ENCODE data around the gene C19orf25.

Gene C19orf25

DNA sequence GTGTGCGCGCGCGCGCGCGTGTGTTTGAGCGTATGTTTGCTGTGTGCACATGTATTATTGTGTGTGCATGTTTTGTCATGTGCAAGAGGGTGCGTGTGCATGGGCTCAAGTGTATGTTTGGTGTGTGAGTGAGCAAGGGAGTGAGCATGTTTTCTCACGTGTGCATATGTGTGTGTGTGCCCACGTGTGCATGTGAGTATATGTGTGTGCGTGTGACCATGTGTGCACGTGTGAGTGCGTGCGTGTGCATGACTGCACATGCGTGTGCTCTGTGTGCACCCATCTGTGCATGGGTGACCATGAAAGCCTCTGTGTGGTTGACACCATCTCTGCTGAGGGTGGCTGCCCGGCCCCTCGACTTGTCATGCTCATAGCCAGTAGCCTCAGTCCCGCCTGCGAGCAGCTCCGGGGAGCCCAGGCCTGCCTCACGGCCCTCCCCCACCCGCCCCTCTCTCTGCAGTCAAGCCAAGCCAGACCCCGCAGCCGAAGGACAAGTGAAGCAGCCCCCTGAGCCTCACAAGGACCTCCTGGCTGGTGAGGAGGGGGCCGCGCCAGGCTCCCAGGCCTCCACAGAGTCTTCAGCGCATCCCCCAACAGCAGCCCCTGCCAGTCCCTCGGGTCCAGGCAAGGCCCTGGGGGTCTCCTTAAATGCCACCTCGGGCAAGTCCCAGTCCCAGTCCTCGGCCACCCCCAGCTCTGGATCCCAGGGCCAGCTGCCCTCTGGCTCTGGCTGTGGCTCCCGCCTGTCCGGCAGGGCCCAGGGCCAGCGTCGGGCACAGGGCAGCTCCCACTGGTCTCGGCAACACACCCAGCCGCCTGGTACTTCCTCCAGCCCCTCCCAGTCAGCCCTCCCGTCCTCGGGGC lies 17.9 kb upstream of the C19orf25 start:
- no peak for DNase-seq (ENCODE audit: low read depth)

DNA sequence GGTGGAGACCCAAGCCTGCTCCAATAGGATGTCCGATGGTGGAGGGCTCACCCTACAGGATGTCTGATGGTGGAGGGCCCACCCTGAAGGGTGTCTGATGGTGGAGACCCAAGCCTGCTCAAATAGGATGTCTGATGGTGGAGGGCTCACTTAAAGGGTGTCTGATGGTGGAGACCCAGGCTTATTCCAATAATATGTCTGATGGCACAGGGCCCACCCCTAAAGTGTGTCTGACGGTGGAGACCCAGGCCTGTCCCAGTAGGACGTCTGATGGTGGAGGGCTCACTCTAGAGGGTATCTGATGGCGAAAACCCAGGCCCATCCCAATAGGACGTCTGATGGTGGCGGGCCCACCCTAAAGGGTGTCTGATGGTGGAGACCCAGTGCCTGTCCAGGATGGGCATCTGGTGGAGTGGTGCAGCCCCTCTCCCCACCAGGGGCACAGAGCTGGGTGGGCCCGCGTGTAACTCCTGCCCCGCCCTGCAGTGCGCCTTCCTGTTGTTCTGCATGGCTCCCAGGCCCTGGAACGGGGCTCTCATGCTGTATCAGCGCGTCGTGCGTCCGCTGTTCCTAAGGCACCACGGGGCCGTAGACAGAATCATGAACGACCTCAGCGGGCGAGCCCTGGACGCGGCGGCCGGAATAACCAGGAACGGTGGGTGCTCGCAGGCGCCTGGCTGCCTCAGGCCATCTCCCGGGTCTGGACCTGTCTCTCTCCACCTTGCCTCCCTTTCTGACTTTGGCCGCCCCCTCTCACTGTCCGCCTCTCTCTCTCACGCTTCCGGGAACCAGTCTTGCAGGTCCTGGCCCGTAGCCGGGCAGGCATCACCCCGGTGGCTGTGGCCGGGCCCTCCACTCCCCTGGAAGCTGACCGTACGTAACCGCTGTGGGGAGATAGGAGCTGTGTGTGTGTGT lies 17.0 kb upstream of the C19orf25 start:
- no peak for DNase-seq (ENCODE audit: low read depth)

DNA sequence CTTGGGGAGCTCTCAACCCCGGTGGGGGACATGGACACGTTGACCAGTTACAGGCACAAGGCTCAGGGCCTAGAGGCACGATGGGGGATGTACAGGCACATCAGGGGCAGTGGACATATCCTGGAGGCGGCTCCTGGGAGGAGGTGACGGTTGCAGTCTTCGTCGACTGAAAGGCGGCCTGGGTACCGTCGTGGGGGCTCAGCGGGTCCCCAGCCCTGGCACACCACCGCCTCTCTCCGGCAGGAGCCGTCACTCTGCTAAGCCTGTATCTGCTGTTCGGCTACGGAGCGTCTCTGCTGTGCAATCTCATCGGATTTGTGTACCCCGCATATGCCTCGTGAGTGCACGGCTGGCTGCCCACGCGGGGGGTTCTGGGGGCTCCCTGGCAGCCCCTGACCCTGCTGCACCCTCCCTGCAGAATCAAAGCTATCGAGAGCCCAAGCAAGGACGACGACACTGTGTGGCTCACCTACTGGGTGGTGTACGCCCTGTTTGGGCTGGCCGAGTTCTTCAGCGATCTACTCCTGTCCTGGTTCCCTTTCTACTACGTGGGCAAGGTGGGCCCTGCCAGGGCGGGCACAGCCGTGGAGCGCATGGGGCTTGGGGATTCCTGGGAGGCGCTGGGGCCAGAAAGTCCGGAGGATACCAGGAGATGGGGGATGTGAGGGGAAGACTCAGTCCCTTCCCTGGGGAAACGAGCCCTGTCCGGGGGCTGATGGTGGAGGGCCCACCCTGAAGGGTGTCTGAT lies 16.2 kb upstream of the C19orf25 start:
- no peak for DNase-seq (ENCODE audit: low read depth)

DNA sequence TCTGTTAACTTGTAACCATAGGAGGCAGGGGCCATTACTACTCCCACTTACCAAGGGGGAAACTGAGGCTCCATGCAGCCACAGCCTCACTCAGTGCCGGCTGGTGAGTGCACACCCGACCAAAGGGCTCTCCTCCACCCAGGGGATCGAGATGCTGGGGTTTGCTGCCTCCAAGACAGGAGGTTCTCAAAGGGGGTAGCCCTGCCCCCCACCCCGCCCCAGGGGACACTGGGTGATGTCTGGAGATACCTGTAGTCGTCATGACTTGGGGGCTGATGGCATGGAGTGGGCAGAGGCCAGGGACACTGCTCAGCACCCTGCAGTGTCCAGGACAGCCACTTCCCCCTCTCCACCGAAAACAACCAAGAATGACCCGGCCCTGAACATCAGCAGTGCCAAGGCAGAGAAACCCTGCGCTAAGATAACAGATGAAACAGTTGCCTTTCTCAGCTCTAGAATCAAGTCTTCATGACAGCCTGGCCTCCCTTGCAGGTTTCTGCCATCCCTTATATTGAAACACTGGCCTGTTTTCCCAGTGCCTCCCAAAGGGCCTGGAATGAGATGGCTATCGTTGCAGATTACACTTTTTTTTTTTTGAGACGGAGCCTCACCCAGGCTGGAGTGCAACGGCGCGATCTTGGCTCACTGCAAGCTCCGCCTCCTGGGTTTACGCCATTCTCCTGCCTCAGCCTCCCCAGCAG lies 15.2 kb upstream of the C19orf25 start:
- no peak for DNase-seq (ENCODE audit: low read depth)

DNA sequence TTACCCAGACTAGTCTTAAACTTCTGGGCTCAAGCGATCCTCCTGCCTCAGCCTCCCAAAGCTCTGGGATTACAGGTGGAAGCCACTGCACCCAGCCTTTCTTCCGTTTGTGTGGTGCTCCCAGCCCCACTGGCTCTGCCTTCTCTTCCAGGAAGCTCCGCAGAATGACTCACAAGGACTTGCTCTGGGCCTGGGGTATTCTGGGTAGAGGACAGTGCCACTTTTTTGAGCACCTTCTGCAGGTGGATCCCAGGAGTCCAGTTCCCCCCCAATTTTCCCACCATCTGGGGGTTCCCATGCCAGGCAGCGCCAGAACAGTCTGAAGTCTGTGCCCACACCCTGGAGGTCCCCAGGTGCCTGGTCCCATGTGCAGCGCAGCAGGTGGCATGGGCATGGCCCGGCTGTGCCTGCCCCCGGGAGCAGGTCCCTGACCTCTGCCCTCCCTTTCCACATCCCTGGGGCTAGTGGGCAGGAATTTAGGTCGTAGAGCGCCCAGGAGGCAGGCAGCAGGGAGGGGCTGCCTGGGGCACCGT lies 13.5 kb upstream of the C19orf25 start:
- DNase-seq (ENCODE audit: low read depth) = no peak

DNA sequence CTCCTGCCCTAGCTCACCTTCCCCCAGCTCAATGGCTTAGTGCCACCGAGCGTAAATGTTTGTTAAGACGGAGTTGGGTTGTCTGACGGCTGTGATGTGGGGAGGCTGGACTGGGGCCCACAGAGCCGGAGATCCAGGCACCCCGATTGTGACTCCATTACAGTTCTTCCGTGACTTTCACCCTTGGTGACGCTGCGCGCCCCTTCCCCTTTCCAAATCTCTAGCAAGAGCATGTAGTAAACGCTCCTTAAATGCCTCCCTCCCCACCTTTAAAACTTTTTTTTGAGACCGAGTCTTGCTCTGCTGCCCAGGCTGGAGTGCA lies 12.8 kb upstream of the C19orf25 start:
- no peak for DNase-seq (ENCODE audit: low read depth)

DNA sequence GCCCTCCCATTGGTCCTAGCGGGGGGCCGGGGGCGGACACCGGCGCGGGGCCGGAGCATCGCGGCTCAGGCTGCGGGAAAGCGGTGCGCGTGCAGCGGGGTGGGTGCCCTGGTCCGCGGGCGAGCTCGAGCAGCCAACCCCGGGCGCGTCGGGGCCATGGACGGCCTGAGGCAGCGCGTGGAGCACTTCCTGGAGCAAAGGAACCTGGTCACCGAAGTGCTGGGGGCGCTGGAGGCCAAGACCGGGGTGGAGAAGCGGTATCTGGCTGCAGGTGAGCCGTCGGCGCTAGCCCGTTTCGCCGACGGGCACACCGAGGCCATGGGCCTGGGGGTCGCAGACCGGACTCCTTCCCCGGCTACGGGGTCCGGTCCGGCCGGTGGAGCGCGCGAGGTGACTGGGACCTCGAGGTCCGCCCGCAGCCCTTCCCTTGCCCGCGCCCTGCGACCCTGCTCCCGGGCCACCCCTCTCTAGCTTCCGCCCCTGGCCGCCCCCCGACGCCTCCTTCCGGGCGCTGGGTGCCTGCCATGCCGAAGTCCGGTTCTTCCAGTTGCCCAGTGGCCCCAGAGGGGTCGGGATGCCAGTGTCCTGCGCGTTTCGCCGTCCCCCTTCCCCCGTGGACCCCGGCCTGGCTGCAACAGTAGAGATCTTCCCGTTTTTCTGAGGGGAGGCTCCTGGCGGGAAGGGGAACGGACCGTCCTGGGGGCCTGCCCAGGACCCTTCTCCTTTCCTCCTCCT lies 12.3 kb upstream of the C19orf25 start, which contains the start of gene REEP6:
Gene REEP6 (plus strand): TSS at position 68 of the 735 bp plus-strand sequence. CDS start 89 bp downstream, at position 157.
- DNase-seq (ENCODE audit: low read depth) = no peak

DNA sequence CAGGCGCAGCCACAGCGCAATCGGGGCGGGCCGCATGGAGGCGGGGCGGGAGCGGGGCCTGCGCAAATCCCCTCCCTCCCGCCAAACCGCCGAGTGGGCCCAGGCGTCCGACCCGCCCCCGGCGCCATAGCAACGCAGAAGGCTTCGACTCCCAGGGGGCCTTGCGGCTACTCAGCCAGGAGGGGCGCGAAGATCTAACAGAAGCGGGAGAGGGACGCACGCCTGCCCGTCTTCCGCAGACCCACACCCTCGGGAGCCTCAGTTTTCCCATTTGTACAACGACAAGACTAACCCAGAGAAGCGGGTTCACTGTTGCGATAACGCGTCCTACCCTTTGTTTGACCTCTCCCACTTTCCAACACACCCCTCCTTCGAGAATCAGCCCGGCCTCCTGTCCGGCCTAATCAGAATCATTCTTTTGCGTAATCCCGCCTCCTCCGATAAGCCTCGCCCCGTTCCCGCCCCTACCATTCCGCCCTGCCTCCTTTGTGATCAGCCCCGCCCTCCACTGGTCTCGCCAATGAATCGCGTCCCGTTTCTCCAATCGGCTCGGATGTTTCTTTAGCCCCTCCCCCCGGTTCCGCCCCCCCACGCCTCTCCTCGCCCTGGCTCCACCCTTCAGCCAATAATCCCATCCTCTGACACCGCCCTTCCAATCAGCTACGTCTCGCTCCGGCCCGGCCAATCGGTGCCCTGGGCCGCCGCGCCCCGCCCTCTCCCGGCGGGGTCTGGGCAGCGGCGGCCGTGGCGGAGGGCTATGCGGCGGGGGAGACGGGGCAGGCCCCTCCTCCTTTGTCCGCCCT lies 11.5 kb upstream of the C19orf25 start, which contains the start of gene PCSK4:
Gene PCSK4 (minus strand): TSS at position 40 of the 803 bp plus-strand sequence. CDS start 4 bp downstream, at position 36.
- peak; percentile 98 for DNase-seq (ENCODE audit: low read depth)

DNA sequence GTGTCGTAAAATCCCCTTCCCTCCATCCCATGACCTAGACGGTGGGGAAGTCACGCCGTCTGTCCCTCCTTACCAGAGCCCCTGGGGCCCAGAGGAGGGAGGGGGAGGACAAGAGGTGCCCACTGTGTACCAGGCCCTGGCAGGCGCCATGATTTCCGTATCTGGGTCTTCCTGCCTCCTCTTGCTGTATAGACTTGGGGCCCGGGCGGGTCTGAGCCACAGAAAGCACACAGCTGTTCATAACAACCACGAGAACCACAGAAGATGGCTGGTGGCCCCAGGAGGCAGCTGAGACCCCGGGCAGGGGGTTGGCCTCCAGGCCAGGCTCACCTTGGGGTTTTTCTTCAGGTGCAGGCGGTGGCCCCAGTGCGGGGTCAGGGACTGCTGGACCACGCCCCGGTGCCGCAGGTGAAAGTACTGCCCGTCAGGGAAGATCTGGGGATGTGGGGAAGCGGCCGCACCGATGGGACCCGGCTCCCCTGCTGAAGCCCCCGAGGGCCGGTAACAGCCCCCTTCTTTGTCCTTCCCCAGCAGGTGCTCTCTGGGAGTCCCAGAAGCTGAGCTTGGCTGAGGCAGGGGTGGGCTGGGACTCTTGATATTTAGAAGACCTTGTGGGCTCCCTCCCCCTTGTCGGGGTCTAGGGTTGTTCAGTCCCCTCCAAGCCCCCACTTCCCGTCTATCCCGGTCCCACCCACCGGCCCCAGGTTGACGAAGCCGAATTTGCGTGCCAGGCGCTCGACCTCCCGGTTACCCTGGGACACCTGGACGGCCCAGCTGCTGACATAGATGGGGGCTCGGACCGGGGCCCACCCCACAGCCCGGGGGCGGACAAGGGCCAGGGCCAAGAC lies 10.7 kb upstream of the C19orf25 start:
- no peak for DNase-seq (ENCODE audit: low read depth)

DNA sequence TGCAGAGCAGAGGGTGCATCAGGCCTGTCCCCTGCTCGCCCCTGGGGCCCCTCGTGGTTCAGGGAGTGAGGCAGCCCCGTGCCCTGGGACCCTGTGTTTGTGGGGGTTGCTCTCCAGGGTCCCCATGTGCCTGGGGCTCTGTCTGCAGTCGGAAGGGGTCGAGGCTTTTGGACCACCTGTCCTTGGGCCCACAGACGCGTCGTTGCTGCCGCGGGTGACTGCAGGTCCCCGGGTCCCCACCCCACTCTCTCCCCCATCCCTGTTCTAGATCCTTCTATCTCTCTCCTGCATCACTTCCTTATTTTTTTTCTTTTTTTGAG lies 9.2 kb upstream of the C19orf25 start:
- DNase-seq (ENCODE audit: low read depth) = no peak

DNA sequence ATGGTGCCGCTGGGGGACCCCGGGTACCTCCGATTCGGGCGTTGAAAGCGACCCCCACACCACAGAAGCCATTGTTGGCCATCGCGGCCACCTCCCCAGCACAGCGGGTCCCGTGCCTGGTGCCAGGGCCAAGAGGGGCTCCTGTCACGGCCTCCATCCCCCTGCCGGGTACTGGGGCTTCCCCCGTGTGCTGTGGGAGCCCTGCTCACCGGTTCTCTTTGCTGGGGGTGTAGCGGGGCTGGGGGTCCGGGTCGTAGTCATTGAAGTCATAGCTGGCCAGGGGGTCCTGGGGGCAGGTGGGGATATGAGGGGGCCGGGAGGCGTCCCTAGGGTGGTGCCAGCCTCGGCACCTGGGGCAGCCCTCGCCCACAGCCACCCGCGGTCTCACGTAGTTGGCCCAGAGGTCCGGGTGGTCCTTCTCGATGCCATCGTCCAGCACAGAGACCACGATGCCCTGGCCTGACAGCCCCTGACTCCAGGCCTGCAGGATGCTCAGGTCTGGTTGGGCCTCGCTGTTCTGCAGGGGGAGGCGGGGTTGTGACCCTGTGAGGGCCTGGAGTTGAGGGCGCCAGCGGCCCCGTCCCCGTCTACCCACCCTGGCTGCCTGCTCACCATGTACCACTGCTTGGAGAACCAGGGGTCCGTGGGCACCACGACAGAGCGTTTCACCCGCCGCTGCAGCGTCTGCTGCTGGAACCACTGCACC lies 8.7 kb upstream of the C19orf25 start:
- DNase-seq (ENCODE audit: low read depth) = no peak

DNA sequence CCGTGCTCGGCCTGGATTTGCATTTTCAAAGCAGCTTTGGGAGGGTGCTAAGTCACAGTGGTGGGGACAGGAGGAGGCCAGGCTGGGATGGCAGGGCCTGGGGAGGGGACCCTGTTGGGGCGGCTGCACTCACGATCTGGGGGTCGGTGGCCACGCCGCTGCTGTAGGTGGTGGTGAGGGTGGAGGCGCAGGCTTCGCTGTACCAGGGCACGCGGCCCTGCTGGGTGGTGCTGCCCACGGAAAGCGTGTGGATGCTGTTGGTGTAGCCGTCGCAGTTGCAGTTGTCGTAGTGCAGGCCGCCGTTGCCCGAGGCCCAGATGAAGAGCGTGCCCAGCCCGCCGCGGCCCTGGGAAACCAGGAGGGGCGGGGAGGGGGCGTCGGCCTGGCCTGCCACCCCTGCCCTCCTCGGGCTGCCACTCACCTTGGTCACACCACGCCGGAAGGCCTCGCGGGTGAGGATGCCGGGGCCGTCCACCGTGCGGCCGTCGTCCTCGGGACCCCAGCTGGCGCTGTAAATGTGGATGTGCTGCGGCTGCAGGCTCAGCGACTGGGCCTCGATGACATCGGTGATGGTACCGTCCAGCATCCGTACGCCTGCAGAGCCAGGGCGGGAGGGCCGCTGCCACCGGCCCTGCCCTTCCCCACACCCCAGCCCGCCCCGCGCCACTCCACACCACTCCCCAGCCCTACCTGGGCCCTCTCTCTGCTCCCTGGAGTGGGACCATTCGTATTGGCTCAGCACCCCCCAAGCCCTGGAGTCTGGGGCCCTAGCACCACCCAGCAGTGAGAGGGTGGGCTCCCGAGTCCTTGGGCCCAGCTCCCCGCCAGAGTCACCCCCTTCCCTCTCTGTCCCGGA lies 7.9 kb upstream of the C19orf25 start:
- no peak for DNase-seq (ENCODE audit: low read depth)

DNA sequence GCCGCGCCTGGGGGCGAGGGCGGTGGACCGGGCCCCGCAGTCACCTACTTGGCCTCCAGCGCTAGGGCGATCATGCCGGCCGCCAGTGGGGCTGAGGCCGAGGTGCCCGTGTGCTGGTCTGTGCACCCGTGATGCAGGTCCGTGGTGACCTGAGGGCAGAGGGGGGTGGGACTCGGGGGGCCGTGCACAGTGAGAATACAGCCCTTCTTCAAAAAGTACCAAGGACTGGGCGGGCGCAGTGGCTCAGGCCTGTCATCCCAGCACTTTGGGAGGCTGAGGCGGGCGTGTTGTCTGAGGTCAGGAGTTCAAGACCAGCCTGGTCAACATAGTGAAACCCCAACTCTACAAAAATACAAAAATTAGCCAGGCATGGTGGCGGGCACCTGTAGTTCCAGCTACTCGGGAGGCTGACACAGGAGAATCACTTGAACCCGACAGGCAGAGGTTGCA lies 5.0 kb upstream of the C19orf25 start:
- no peak for DNase-seq (ENCODE audit: low read depth)

DNA sequence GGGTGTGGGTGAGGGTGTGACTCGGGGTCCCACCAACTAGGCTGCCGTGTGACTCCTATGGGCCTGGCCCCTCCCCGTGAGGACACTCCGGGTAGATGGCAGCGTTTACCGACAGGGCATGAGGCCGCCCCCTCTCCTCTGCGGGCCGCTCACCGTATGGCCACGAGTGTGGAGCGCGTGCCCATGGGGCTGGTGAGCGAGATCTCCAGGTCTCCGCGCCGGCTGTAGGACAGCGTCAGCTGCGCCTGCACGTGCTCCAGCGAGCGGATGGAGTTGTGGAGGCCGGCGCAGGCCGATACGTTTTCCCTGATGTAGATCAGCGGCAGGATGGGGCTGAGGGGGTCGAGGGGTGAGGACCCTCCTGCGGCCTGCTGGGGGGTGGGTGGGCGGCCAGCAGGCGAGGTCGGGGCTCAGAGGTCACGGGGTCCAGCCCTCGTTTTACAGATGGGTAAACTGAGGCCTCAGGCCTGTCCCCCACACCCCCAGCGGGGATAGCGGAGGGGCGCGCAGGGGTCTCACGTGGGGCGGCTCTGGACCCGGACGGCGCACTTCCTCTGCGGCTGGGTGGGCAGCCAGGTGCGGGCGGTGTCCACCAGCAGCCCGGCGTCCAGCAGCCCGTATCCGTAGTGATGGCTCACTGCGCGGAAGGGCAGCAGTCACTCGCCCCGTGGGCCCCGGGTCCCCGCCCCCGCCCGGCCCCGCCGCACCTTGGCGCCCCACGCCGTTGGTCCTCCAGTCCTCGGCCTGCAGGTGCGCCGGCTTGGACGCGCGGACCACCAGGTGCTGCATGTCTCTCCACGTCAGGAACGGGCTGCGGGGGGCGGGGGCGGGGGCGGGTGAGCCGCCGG lies 4.3 kb upstream of the C19orf25 start:
- DNase-seq (ENCODE audit: low read depth) = no peak

DNA sequence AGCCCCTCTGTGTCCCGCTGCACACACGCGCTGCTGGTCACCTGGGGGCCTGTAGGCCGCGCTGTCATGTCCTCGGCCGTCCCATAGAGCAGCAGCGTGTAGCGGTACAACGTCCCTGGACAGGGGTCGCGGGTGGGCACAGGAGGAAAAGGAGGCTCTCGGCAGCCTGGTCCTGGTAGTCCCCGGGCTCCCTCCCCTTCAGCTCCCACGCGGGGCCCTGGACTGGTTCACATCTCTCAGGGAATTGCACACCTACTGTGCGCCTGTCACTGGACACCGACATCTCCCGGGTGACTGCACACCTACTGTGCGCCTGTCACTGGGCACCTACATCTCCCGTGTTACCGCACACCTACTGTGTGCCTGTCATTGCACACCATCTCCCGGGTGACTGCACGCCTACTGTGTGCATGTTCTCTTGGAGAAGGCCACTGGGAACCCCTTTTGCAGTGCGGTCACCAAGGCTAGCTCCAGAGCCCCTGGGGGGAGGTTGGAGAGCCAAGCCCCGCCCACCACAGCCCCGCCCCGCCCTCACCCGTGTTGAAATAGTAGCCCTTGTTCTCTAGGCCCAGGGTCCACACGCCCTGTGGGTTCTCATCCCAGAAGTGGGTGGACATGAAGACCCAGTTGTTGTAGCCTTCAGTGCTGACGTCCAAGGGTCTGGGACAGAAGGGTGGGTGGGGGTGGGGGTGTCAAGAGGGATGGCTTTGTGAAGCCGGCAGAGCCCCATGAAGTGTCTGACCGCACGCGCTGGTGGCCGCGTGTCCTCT lies 3.5 kb upstream of the C19orf25 start:
- DNase-seq (ENCODE audit: low read depth) = no peak
